Nucleus accumbens (tissue), 56 donors: ENCODE results near the gene FNDC3B.

Experiments
- DNase-seq, 56 donors: peaks; one replicate each; lab custom pipeline; 2025; lab: John Stamatoyannopoulos, UW

Gene FNDC3B

DNA sequence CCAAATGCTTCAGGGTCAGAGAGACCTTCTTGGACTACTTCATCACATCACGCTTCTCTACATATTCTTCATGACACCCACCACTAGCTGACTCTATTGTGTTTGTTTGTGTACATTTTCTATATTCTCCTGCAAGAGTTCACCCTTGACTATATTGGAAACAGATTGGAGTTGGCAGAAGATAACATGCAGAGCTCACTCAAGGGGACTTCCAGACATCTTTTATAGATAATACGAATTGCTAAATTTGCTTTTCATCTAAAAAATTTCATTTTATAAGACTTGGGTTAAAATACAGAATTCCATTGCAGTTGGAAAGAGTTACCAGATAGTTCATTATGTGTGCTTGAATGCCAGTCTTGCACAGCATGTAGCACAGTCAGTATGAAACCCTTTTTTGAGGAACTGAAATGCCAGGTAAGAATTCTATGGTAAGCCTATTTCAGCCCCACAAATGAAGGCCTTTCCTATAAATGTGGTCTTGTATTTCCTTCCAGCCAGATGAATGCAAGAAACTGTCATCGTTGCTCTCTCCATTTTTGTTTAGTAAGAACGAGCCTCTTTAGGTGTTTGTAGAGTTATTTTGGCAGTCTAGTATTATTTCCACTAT is 231.3 kb downstream of the FNDC3B start:
- no peak for DNase-seq

DNA sequence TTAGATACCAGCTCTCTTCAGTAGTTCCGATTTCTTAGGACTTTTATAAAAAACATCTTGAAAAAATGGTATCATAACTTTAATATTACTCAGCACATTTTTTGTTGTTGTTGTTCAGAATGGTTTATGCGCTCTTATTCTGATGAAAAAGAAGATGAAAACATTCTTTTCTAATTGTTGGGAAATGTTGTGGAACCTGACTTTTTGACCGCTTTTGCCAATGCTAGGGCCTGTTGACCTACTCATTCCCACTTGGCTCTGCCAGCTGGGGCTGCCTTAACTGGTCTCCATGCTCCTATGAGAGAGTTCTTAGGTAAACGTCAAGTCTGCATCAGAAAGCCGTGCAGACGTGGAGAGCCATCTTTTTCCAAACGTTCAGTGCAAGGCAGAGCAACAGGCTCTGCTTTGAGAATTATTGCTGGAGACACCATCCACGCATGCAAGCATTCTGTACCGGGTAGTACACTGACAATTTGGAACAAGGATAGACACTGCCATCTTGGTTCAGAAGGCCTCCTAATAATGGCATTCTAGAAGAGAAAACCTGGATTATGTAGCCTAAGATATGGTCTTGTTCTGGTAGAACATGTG is 232.1 kb downstream of the FNDC3B start:
- DNase-seq = no peak

DNA sequence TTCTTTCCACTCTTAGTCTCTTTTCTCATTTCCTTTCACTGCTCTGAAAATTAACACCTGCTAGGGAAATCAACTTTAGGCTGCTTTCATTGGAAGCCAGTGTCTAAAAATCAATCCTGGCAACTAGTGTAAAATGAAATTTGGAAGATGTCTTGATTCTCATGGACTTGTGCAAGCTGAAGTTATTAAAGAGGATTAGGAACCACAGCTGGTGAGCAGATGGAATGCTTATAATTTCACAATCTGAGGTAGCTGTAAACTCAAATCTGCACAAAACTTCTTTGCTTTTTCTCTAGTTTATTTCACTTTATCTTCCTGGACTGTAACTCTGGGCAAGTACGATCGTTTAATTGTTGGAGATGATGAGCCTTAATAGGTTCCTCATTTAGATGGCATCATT is 233.3 kb downstream of the FNDC3B start:
- no peak for DNase-seq

DNA sequence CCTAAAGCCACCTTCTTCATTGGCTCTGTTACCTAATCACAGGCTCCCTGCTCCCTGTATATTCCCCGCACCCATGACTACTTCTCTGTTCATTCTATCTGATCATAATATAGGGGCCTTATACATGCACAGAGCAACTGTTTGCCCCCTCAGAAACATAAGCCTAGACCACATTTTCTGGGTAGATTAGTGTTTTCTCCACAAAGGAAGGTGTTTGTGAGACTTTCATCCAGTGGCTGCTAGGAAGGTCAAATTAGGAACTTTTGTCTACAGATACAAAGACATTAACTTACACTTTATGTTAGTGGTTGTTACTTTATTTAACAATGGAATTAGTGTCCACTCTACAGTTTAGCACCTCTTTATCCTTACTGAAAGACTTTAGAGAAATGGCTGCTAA is 234.0 kb downstream of the FNDC3B start:
- DNase-seq = no peak

DNA sequence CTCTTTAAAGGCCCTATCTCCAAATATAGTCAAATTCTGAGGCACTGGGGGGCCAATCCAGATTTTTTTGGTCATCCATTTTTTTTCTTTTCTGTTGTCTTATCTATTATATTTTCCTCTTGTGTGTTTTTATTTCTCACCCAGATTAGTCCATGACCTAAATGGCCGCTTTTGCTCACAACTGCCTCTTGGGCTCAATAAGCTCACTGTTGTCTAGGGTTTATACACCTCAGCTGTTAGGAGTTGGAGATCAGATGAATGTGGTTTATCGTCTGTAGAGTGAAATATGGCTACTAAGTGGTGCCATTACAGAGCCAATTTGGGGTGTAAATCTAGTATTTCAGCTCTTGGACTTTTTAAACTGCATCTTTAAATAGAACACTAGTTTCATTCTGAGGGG is 235.5 kb downstream of the FNDC3B start:
- DNase-seq = no peak

DNA sequence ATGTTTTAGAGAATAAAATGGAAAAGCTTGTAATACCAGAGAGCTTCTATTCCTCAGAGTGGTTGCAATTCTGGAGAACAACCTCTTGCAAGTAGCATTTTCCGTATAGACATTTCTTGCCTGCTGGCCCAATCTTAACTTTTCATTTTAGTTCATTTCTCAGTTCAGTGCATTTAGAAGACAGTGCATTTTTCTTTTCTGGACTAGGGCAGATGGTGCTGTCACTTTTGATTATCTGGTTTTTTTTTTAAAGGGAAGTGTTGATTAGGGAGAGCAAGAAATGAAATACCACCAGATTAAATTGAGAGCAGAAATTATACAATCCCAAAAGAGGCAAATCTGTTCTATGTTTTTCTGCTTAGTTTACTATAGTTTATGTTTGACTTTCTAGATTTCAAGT is 236.2 kb downstream of the FNDC3B start:
- no peak for DNase-seq

DNA sequence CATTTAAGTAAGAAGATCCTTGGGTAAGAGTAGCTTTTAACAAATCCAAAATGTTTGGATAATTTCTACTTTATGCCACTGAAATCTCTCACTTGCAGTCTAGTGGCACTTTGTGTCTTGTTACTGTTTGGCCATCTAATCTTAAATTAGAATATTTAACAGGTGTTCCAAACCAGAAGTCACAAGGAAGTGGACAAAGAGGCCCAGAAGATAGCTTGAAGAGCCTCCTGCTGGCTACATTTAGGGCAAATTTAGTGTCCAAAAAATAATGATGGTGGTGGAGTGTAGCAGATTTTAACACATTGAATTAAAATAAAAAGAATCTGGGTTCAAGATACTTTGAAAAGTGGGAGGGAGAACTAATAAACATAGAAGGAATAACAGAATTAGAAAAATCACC is 236.7 kb downstream of the FNDC3B start:
- DNase-seq = no peak

DNA sequence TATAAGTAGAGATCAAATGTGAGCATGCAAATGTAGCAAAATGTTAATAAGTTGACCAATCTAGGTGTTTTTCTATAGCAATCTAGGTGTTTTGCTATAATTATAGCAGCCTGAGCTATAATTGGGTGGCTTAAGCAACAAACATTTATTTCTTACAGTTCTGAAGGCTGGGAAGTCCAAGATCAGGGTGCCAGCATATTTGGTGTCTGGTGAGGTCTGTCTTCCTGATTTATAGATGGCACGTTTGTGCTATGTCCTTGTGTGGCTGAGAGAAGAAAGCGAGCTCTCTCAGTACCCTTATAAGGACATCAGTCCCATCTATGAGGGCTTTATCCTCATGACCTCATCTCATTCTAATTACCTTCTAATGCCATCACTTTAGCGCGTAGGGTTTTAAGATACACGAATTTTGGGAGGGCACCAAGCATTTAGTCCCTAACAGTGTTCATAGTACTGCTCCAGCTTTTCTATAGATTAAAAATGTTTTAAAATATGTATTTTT is 237.8 kb downstream of the FNDC3B start:
- DNase-seq = no peak

DNA sequence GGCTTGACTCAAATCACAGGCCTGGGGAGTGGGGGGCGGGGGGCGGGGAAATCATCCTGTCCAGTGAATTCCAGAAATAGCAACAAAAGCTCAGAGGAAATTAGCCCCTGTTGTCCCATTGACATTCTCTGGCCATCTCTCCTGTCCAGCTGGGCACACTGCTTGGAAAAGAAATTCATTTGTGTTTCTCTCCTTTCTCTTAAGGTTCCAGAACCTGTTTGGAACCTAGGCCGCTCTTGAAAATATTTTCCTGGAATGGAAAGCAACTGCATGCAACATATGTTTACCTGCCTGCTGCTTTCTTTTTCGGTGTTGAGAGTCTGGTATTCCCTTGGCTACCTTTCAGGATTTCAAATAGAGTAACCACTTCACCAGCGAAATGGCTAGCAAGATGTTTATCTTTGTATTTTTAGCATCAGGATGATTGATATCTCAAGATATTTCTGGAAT is 239.8 kb downstream of the FNDC3B start:
- no peak for DNase-seq

DNA sequence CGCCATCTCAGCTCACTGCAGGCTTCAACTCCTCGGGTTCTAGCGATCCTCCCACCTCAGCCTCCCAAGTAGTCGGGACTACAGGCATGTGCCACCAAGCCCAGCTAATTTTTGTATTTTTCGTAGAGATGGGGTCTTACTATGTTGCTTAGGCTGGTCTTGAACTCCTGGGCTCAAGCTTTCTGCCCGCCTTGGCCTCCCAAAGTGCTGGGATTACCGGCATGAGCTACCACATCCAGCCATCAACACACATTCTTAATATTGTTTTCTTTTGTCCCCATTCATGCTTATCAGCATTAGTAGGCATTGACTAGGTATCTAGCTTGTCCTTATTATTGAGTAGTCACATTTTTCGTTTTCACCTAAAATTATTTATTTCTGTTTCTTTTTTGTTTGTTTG is 240.6 kb downstream of the FNDC3B start:
- no peak for DNase-seq

DNA sequence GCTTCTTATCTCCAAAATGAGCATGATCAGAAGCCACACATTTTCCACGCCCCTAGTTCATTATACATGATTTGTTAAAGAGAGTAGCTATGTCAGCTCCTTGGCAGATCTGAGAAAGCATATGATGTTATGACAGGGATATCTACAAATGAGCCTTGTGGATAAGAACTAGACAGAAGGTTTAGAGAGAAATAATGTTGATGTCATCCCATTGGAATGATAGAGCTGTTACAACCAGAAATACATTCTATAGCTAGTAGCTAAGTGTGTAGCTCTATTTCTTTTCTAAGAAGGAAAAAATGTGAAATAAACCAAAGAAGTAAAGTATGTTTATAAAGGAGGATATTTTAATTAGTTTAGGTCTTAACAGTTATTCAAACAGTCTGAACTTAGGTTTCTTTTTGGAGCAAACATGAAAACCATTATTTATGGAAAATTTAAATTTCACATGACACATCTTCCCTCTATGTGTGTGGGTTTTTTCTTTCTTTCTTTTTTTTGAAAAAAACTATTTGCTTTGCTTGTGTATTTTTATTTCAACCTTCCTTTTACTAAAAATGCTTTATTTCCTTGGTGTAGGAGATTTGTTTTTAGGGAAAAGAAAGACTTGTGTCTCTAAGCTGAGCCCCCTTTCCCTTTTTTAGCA is 241.2 kb downstream of the FNDC3B start:
- DNase-seq = no peak

DNA sequence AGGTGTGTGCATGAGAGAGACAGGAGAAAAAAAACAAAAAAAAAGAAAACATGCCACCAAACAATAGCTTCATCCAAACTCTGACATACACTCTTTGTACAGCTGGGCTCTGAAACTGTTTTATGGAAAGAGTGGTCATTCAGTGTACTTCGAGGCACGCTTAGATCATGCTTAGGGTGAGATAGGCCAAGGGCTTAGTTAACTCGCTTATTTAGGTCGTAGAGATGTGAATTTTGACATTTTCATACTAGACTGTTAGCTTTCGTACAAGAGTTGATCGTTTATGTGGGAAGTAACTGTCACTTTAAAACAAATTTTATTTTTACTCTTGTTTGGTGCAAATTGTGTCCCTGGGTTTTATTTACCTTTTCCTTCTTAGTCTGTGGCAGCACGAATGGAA is 242.5 kb downstream of the FNDC3B start:
- no peak for DNase-seq

DNA sequence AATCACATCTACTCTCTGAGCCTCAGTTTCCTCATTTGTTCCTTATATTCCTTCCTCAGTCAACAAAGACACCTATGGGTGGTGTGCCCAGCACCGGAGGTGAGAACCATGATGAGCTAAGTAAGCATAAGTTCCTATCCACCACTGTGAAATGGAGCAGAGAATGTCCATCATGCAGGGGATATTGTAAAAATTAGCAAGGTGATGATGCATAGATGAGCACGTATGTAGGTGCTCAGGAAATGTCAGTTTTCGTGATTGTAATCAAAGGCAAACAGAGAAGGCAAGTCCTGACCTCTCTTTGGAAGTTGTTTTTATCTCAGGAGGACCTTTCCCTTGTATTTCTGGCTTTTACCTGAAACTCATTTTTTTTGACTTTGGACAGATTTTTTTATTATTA is 243.5 kb downstream of the FNDC3B start:
- no peak for DNase-seq

DNA sequence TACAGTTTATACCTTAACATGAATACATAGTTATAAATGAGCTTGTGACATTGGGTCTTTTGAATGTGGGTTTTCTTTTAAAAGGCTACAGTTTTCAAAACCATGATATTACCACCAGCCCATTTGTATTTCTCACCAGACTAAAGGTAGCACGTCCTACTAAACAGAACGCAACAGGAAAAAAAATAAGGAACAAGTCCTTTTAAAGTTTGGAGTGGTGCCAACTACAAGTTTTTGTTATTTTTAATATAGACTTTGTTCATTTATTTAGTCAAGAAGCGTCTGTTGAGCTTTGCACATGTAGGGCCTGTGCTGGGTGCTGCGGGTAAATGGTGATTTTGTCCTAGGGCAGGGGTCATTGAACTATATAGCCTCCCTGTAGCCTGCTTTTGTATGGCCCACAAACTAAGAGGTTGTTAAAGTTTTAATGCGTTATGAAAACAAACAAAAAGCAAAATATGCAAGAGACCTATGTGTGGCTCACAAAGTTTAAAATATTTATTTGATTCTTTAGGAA is 244.5 kb downstream of the FNDC3B start:
- DNase-seq = no peak

DNA sequence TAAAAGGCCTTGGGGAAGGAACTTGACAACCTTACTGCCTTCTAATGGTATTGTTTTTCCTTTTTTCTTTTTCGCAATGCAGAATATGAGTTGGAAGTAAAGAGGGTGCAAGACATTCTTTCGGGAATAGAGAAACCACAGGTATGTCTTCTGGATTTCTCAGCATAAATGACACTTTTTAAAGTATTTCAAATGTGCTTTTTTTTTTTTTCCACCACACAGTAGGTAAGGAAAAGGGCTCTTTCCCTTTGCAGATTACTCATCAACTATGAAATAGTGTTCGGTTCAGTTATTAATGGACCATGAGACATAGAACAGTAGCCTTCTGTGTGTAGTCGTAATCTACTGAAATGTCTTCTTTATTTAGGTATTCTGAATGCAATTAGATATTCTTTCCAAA is 246.5 kb downstream of the FNDC3B start:
- no peak for DNase-seq

DNA sequence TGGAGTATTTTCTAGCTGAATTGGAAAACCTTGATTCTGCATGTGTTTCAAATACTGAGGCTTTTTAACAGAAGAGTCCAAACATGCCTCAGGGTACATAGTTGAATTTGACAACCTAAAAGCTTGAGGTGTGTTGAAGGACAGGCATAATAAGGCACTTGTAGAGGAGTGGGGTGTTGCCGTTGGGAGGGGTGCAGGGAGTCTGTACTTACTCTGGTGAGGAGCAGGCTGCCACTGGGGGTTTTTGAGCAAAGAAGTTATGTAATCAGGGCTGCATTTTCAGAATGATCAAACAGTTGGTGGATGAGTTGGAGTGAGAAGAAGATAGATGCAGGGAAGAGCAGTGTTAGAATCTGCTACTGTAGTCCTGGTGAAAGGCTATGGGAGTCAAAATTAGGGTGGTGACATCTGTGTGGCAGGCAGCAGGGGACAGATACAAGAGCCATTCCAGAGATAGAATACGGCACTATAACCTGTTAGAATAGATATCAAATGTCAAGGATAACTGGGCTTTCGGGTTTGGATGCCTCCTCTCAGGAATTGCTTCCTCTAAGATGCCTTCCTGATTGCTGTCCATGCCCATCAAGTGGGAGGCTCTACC is 247.3 kb downstream of the FNDC3B start:
- peak in 3 of 56 donors; percentile 3 to 10 (median 6) for DNase-seq

DNA sequence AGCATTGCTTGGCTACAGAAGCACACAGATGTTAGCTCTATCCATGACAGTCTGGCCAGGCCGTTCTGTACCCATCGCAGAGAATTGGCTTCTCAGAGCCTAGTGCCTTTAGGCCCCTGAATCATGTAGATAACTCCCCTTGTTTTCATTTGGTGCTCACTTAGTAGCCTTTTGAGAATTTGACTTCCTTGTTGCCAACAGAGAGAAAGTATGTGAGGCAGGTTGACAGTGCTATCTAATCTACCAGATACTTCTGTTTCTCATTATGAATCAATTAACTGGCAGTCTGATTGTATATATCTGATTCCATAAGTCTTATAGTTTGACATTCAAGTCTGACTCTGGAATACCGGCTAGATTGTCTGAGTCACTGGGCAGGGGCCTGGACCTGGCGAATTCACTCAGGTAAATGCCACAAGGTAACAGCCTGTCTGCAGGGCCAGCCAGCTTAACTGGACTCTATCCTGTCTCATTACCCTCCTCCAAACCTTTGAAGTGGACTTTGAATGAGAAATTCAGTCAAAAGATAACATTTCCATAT is 248.6 kb downstream of the FNDC3B start:
- DNase-seq = no peak

DNA sequence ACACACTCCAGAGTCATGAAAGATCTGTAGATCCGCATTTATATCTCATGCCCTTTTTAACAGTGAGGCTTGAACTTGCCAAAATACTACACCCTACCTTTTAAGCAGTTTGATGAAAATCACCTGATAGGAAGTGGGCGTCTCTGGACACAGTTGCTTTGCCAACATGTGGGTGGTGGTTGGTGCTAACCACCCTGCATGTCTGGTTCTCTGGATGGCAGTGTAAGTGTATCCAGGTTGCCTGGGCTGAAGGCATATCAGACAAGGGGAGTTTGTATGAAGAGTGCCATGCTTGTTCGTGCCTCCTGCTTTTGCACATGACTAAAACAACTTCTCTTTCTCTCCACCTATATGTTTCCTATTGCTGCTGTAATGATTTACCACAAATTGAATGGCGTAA is 249.3 kb downstream of the FNDC3B start:
- no peak for DNase-seq

DNA sequence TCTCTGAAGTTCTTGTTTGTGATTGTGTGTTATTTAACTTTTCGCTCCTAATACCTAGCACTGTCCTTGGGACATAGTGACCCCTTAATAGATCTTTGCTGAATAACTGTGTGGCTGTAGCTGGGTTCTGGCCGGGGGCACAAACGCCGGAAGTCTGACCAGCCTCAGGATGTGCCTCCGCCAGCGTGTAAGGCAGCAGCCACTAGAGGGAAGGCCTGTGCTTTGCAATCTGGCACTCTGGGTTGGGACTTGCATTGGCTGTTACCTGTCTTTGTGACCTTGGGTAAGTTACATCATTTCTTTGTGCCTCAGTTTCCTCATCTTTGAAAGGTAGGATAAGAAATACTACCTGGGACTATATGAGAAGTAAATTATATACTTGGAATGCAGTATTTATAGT is 250.2 kb downstream of the FNDC3B start:
- no peak for DNase-seq

DNA sequence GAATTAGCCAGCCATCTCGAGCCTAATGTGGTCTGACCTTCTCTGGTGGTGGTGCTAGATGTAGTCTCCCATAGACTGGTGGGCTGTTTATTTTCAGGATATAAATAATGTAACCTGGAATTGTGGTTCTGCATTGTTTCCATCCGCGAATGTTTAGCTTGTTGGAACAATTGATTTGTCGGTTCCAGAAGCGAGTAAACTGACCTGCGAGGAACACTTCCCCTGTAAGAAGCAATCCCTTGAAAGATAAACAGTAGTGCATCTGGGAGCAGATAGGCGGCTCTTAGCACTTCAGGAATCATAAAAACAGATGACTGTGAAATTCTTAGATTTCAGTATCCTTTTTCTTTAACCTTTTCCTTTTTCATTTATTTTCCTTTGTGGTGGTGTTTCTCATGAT is 251.1 kb downstream of the FNDC3B start:
- DNase-seq = no peak

DNA sequence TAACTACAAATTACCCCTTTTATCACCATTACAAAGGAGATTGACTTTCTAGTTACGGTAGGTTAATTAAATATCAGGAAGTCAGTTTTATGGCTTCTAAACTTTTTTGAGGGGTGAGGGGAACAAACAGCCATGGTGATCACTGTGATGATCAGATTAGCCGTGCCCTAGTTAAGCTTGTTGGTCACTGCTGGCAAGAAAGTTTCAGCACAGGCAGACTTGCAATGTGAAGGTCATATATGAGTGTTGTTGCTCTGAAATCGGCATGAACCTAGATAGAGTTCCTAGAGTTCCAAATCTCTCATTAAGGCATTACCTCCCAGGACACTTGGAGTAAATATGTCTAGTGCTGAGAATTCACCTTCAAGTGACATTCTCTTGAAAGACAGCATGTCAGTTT is 252.3 kb downstream of the FNDC3B start:
- no peak for DNase-seq
